Fibroblast of lung (primary cell): ENCODE data around the gene FNDC3B. TPM values are rescaled to one million over a fixed set of nuclear protein-coding genes. Genes with fewer than 3 reads are reported as not detected.

Experiments used
- DNase-seq, 2 donors: peaks; one replicate each; pipeline versions ENCODE4 v3.0.0 to v3.0.0-alpha.2; 2010; ENCODE audit warnings: low read depth in 2 of 2
- H2AFZ ChIP-seq: 2 replicates; pipeline ENCODE4 v1.5.1; 2012; ENCODE audit warnings: low read length, control low read depth, inconsistent platforms
- H3K27ac ChIP-seq: 2 replicates; pipeline ENCODE4 v1.5.1; 2011; ENCODE audit warnings: low read length, control low read depth; ENCODE audit not compliant: insufficient read depth
- H3K27me3 ChIP-seq: 2 replicates; pipeline ENCODE4 v1.5.1; 2011; ENCODE audit warnings: mild to moderate bottlenecking, low read length; ENCODE audit not compliant: control insufficient read depth, insufficient read depth
- H3K36me3 ChIP-seq: 2 replicates; pipeline ENCODE4 v1.5.1; 2011; ENCODE audit warnings: low read length; ENCODE audit not compliant: control insufficient read depth, insufficient read depth
- H3K4me1 ChIP-seq: 2 replicates; pipeline ENCODE4 v1.5.1; 2011; ENCODE audit warnings: low read length; ENCODE audit not compliant: control insufficient read depth, insufficient read depth; ENCODE audit errors: extremely low read depth
- H3K4me2 ChIP-seq: 2 replicates; pipeline ENCODE4 v1.5.1; 2011; ENCODE audit warnings: low read length, control low read depth; ENCODE audit not compliant: insufficient read depth; ENCODE audit errors: extremely low read depth
- H3K4me3 ChIP-seq, 4 experiments: fragments of 200-600 bp in 1 of 4; sonication (generic) in 1 of 4; replicated peaks in 1 of 4; 2 replicates each; pipeline ENCODE4 v1.5.1; 2011 to 2016; ENCODE audit warnings: low read length in 4 of 4, low read depth in 3 of 4, mild to moderate bottlenecking in 3 of 4, control low read depth in 2 of 4, inconsistent platforms in 1 of 4, mixed read lengths in 1 of 4; ENCODE audit not compliant: insufficient read depth in 1 of 4; ENCODE audit errors: control extremely low read depth in 1 of 4
- H3K79me2 ChIP-seq: 2 replicates; pipeline ENCODE4 v1.5.1; 2012; ENCODE audit warnings: mild to moderate bottlenecking, low read length, inconsistent platforms; ENCODE audit not compliant: control insufficient read depth, insufficient read depth
- H3K9ac ChIP-seq: 2 replicates; pipeline ENCODE4 v1.5.1; 2011; ENCODE audit warnings: mild to moderate bottlenecking, low read length, control low read depth; ENCODE audit not compliant: insufficient read depth
- H3K9me3 ChIP-seq: 2 replicates; pipeline ENCODE4 v1.5.1; 2012; ENCODE audit warnings: low read depth, low read length; ENCODE audit not compliant: control insufficient read depth, insufficient read depth
- H4K20me1 ChIP-seq: 2 replicates; pipeline ENCODE4 v1.5.1; 2011; ENCODE audit warnings: low read length; ENCODE audit not compliant: control insufficient read depth, insufficient read depth; ENCODE audit errors: extremely low read depth
- EZH2 ChIP-seq: IDR thresholded peaks from 2 replicates; pipeline ENCODE4 v1.5.1; 2012; ENCODE audit warnings: low read length, control low read depth, mild to moderate bottlenecking; ENCODE audit errors: missing control alignments
- polyA plus RNA-seq, 2 donors: library from polyadenylated mRNA; depleted of rRNA in 1 of 2; stranded (reverse) in 1 of 2; unstranded in 1 of 2; fragments of >200 nt; gene quantifications; 2 replicates each; pipeline ENCODE4 v1.2.1, GENCODE V29; 2011 to 2012; ENCODE audit warnings: missing spikeins in 1 of 2
- total RNA-seq: library from RNA; depleted of rRNA; stranded (reverse); fragments of >200 nt; gene quantifications from 2 replicates; pipeline ENCODE4 v1.2.1, GENCODE V29; 2014
- TF ChIP-seq, protein P1 (sequence below), 2 donors: IDR thresholded peaks in 1 of 2; conservative IDR thresholded peaks in 1 of 2; 1 replicate in 1 of 2; 2 replicates in 1 of 2; pipeline ENCODE4 v1.5.1; 2011 to 2012; ENCODE audit warnings: low read length in 2 of 2, control low read depth in 1 of 2, inconsistent platforms in 1 of 2, low read depth in 1 of 2, mild to moderate bottlenecking in 1 of 2

FNDC3B gene
- total and polyA plus RNA-seq, 2 donors (not counting 1 experiment from before 2014, with no cell fraction given): 26.1 to 76.8 TPM

DNA sequence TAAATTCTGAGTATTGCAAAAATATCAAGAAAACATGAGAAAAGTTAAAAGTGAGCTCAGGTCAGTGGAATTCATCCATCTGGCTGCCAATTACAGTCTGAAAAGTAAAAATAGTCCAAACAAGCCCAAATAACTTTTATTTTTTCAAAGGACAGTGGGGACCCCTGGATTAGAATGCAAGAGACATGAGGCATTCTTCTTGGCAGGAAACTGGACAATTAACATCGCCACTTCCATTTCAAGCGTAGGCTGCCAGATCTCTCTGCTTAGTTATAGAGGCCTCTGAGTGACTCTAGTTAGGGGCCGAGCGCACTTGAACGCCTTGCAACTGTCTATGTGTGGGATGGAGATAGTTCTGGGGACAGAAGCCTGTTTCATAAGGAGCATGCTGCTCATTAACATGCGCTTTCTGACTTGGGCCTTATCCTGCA lies 219.7 kb downstream of the FNDC3B start:
- H3K79me2 ChIP-seq: no peaks in the 10 kb centered on the region
- peaks cover 3% of the 10 kb centered on the region for H3K36me3 ChIP-seq
- no peak for TF ChIP-seq EZH2
- TF ChIP-seq, protein P1, sequence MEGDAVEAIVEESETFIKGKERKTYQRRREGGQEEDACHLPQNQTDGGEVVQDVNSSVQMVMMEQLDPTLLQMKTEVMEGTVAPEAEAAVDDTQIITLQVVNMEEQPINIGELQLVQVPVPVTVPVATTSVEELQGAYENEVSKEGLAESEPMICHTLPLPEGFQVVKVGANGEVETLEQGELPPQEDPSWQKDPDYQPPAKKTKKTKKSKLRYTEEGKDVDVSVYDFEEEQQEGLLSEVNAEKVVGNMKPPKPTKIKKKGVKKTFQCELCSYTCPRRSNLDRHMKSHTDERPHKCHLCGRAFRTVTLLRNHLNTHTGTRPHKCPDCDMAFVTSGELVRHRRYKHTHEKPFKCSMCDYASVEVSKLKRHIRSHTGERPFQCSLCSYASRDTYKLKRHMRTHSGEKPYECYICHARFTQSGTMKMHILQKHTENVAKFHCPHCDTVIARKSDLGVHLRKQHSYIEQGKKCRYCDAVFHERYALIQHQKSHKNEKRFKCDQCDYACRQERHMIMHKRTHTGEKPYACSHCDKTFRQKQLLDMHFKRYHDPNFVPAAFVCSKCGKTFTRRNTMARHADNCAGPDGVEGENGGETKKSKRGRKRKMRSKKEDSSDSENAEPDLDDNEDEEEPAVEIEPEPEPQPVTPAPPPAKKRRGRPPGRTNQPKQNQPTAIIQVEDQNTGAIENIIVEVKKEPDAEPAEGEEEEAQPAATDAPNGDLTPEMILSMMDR (conservative IDR thresholded peaks at IDR 0.05 in 1 of 2, IDR thresholded peaks at IDR 0.05 in 1 of 2; ENCODE audit: low read depth in 1 of 2, low read length in 2 of 2): no peak
- no peak overlapping the region for H3K4me3 ChIP-seq
- peak overlapping the region; percentile 31 for H3K27ac ChIP-seq
- H3K4me1 ChIP-seq: peaks cover 2% of the 10 kb centered on the region
- no peaks in the 10 kb centered on the region for H3K9me3 ChIP-seq
- peak in 1 of 2 donors; percentile 84 for DNase-seq
- no peaks in the 10 kb centered on the region for H4K20me1 ChIP-seq
- no peak overlapping the region for H3K4me2 ChIP-seq
- no peak overlapping the region for H2AFZ ChIP-seq
- no peak overlapping the region for H3K9ac ChIP-seq
- no peaks in the 10 kb centered on the region for H3K27me3 ChIP-seq

DNA sequence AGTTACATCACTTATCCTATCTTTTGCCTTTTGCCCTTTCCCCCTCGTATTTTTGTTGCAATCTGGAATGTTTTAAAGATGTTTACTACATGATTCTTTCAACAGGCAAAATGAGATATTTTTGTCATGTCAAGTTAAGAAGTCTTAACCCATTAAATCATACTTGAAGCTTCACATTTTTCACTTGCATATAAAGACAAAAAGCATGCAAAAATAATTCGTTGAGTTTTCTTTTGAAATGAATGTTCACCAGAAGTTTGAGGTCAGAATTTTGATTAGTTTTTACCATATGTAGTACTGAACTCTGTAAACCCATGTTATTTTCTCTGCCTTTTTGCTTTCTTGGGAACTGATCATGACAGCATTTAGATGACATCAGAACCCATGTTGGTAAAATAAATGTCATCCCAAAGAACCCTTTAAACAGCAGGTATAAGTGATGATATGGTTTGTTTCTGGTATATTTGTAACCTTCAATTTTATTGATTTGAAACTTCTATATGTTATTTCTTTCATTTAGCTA lies 220.4 kb downstream of the FNDC3B start:
- peak in 1 of 2 donors; percentile 28 for DNase-seq
- peaks cover 3% of the 10 kb centered on the region for H3K36me3 ChIP-seq
- no peak overlapping the region for H3K4me2 ChIP-seq
- H3K4me3 ChIP-seq: no peak overlapping the region
- no peak overlapping the region for H3K27ac ChIP-seq
- TF ChIP-seq, protein P1 (conservative IDR thresholded peaks at IDR 0.05 in 1 of 2, IDR thresholded peaks at IDR 0.05 in 1 of 2; ENCODE audit: low read depth in 1 of 2, low read length in 2 of 2): no peak
- no peak for TF ChIP-seq EZH2
- no peak overlapping the region for H2AFZ ChIP-seq
- H4K20me1 ChIP-seq: no peaks in the 10 kb centered on the region
- H3K27me3 ChIP-seq: no peaks in the 10 kb centered on the region
- no peaks in the 10 kb centered on the region for H3K9me3 ChIP-seq
- H3K79me2 ChIP-seq: no peaks in the 10 kb centered on the region
- peaks cover 2% of the 10 kb centered on the region for H3K4me1 ChIP-seq
- no peak overlapping the region for H3K9ac ChIP-seq

DNA sequence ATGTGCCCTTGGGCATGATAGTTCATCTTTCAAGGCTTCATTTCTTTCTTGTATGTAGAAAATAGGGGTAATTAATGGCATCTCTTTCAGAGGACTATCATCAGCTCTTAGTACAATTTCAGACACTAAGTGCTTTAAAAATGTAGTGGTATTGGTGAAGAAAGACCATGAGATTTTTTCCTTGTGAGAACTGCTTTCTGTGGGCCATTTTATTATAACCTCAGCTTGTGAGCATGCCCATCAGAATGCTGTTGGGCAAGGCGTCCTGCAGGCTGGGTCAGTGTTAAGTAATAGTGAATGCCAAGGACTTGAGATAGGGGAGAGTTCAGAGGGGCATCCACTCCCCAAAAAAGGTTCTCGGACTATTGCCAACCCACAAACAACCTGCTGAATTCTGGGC lies 221.0 kb downstream of the FNDC3B start:
- Histone ChIP-seq H3K36me3 (peaks cover 3% of the 10 kb centered on the region), H3K4me2 (no peak overlapping the region), H2AFZ (no peak overlapping the region), H3K4me3 (no peak overlapping the region), H3K27ac (no peak overlapping the region), H3K27me3 (no peaks in the 10 kb centered on the region), H3K9ac (no peak overlapping the region), H3K9me3 (no peaks in the 10 kb centered on the region), H3K79me2 (no peaks in the 10 kb centered on the region), H3K4me1 (peaks cover 2% of the 10 kb centered on the region), H4K20me1 (no peaks in the 10 kb centered on the region)
- no peak for TF ChIP-seq EZH2
- TF ChIP-seq, protein P1 (conservative IDR thresholded peaks at IDR 0.05 in 1 of 2, IDR thresholded peaks at IDR 0.05 in 1 of 2; ENCODE audit: low read depth in 1 of 2, low read length in 2 of 2): no peak
- peak in 1 of 2 donors; percentile 86 for DNase-seq
